GM12801 (cell line): ENCODE measurements around the gene IMPDH1.

Source experiments
- TF ChIP-seq, protein P1 (sequence below): IDR thresholded peaks from one replicate; pipeline ENCODE4 v1.5.1; 2011; ENCODE audit warnings: control low read depth; ENCODE audit not compliant: insufficient read length; ENCODE audit errors: extremely low read depth

IMPDH1 gene

DNA sequence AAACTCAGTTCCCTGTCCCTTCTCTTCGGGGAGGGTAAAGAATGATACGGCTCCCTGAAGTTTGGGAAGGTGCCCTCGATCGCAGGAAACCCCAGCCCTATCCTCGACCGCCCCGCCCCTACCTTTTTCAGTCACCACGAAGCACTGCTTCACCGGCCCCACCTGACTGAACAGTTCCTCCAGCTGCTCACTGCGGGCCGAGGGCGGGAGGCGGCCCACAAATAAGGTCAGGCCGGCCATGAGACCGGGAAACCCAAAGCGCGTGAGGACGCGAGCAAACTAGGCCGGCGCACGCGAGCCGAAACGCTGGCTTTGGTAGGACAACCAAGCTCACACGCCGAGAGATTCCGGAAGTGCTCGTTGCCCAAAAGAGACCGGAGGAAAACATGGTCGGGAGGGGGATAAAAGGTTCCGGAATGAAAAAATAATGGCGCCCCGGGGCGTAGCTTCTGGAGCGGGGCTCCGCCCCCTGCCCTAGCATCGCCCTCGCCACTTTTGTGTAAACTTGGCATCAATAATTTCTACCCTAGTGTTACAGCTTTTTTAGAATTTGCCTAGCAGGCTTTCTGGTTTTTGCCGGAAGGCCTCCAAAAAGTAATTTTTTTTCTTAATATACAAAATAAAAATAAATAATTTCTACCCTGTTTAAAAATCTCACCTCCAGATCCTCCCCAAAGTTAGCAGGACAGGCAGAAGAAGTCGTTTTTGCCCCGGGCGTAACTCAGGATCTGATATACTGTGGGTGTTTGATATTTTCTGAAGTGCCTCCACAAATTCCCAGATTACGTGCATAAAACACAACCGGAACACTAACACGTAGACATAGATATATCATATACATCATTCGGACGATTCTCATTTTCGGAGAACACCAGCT, 66.0 kb downstream of the IMPDH1 start, which contains the start of gene RBM28:
TSS of gene RBM28 (minus strand) at position 355 of the 877 bp plus-strand sequence. CDS start at position 240, 115 bp downstream.
- TF ChIP-seq, protein P1, sequence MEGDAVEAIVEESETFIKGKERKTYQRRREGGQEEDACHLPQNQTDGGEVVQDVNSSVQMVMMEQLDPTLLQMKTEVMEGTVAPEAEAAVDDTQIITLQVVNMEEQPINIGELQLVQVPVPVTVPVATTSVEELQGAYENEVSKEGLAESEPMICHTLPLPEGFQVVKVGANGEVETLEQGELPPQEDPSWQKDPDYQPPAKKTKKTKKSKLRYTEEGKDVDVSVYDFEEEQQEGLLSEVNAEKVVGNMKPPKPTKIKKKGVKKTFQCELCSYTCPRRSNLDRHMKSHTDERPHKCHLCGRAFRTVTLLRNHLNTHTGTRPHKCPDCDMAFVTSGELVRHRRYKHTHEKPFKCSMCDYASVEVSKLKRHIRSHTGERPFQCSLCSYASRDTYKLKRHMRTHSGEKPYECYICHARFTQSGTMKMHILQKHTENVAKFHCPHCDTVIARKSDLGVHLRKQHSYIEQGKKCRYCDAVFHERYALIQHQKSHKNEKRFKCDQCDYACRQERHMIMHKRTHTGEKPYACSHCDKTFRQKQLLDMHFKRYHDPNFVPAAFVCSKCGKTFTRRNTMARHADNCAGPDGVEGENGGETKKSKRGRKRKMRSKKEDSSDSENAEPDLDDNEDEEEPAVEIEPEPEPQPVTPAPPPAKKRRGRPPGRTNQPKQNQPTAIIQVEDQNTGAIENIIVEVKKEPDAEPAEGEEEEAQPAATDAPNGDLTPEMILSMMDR = no peak
